ENCODE measurements around the gene MGME1. TPM values are rescaled to one million over a fixed set of nuclear protein-coding genes. Genes with fewer than 3 reads are reported as not detected.
"Not testable (repeated sequence)": the region's sequence is repeated elsewhere in the genome, so short reads cannot be mapped to it uniquely, and the experiment has no call there.

The MGME1 gene
- total RNA-seq, 4 donors from 2014 or later = 5.8 to 12.3 (median 7.3) TPM

GRCh38 chr20:17955302-17955701, 13.5 kb upstream of the MGME1 start:
- DNase-seq (ENCODE audit: low spot score) (no peak), ATAC-seq (ENCODE audit: low FRiP score) (no peak)
- no peak for TF ChIP-seq CTCF (IDR thresholded peaks at IDR 0.05)

- DNase-seq (ENCODE audit: low spot score) (no peak), ATAC-seq (ENCODE audit: low FRiP score) (no peak)
- no peak for TF ChIP-seq CTCF (IDR thresholded peaks at IDR 0.05)
These were observed 12.6 kb upstream of the MGME1 start for GRCh38 chr20:17956099-17956685.

- ATAC-seq (ENCODE audit: low FRiP score) (no peak), DNase-seq (ENCODE audit: low spot score) (no peak)
- no peak for TF ChIP-seq CTCF (IDR thresholded peaks at IDR 0.05)
These were observed 11.1 kb upstream of the MGME1 start for GRCh38 chr20:17957505-17958363.

- no peak for TF ChIP-seq CTCF (IDR thresholded peaks at IDR 0.05)
- DNase-seq (ENCODE audit: low spot score) (no peak), ATAC-seq (ENCODE audit: low FRiP score) (no peak)
These were observed 10.2 kb upstream of the MGME1 start for GRCh38 chr20:17958373-17959256.

GRCh38 chr20:17959257-17959627, 9.6 kb upstream of the MGME1 start:
- ATAC-seq (ENCODE audit: low FRiP score) = no peak
- no peak for DNase-seq (ENCODE audit: low spot score)

GRCh38 chr20:17960400-17960885, 8.4 kb upstream of the MGME1 start:
- DNase-seq (ENCODE audit: low spot score); ATAC-seq (ENCODE audit: low FRiP score): not testable (repeated sequence)

More at GRCh38 chr20:17959257-17959627, 9.6 kb upstream of the MGME1 start:
- no peak for TF ChIP-seq CTCF (IDR thresholded peaks at IDR 0.05)

All from omental fat pad (tissue), 4 donors.